NCI-H510A treated with DMSO at 0.1 percent for 48 hours (cell line): Measurements from ENCODE around the gene LAMC3.

Source experiments
- DNase-seq: peaks from one replicate; lab custom pipeline; 2025; lab: John Stamatoyannopoulos, UW

Gene LAMC3

GRCh38 chr9:131011274-131012022 lies 2.5 kb downstream of the LAMC3 start:
- DNase-seq, result no peak

GRCh38 chr9:131012023-131012334 lies 3.0 kb downstream of the LAMC3 start:
- no peak for DNase-seq

DNA sequence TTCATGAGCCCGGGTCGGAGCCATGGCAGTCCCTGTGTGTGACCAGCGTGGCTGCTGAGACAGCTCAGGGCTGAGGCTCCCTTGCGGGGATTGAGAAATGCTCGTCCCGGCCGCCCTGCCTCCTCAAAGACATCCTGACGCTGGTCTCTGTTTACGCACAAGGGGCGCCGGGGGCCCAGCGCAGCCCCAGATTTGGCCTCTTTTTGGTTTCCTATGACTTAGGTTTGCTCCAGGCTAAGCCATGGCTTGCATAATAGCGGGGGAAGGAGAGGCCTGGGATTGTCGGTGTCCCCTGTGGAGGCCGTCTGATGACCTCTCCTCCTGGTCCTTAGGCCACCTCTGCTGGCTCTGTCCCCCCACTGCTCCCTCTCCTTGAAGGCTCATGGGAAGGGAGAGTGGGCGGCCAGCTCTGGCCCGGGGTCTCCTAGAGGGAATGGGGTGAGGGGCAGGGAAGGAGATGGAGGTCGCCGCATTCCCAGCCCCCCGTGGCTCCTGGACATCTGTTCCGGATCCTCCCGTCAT lies 3.5 kb downstream of the LAMC3 start:
- no peak for DNase-seq

DNA sequence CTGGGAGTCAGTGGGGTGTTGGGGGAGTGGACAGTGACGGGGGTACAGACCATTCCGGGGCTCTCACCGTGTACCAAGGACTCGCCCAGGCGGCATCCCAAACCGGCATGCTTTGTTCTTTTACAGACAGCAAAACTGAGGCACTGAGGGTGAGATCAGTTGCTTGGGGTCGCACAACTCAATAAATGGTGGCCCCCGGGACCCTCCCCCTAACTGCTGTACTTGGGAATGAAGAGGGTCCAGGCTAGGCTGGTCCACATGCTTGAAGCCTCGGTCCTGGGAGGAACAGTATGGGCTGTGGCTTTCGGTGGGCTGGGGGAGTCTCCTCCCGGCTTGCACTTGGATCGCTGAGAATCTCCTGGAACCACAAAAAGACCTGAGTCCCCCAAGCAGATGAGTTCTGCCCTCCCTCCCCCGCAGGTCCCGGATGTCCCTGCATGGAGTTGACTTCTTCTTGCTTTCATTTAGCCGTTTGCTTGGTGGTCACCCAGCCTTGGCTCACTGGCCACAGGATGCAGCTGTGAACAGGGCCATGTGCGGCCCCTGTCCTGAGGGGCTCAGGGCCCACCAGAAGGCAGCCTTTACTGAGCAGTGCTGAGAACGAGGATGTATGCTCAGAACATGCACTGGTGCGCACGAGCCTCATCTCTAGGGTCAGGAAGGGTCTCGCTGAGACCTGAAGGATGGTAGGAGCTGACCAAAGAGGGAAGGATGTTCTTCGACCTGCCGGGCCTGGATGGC lies 4.2 kb downstream of the LAMC3 start:
- no peak for DNase-seq

GRCh38 chr9:131013771-131014676 lies 5.0 kb downstream of the LAMC3 start:
- no peak for DNase-seq

- no peak for DNase-seq
These were observed 6.1 kb downstream of the LAMC3 start for GRCh38 chr9:131015112-131015511.

GRCh38 chr9:131015876-131016397 lies 7.0 kb downstream of the LAMC3 start:
- DNase-seq, result no peak

- no peak for DNase-seq
These were observed 8.1 kb downstream of the LAMC3 start for GRCh38 chr9:131017067-131017466.

DNA sequence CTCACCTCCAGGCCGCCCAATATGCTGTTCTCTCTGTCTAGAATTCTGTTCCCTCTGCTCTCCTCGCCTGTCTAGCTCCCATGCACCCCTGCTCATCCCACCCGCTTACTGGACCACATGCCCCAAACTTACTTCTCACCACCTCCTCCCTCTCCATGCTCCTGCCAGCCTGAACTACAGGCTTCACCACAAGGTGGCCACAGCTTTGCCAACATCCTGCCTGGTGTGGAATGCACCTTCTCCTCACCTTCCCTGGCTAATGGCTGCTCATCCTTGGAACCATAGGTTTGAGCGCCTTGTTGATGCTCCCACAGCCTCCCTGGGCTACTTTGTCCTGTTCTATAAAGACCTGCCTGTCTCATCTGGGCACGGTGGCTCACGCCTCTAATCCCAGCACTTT lies 9.6 kb downstream of the LAMC3 start:
- DNase-seq, result no peak

- no peak for DNase-seq
These were observed 10.6 kb downstream of the LAMC3 start for GRCh38 chr9:131019388-131020239.

DNA sequence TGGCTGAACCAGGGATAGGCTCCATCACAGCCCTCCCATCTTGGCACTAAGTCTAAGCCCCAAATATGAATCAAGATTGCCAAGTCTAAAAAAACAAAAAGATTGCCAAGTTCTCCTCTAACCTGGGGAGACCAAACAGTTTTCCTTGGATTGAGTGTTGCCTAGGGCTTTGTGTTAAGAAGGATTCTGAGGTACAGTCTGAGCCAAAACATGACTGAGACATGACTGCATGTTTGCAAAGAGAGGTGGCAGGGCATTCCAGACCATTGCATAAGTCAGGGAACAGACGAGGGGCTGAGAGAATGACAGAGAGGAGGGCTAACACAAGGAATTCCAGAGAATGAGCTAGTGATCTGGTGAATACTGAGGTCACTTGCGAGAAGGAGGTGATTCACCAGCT lies 11.4 kb downstream of the LAMC3 start:
- no peak for DNase-seq

DNA sequence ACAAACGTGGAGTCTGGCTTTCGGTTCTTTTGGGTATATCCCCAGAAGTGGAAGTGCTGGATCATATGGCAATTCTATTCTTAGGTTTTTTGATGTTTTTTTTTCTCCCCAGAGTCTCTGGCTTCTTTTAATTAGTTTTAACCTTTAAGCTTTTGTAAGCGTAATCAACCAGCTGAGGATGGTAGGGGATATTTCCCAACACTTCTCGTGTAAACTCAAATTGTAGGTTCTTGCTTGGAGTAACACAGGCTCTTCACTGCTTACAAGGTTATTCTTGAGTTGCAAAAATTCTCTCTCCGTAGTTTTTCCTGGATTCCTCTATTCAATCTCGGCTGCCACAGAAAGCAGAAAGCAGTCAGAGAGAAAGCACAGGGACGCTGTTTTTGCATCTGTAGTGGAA lies 11.9 kb downstream of the LAMC3 start:
- DNase-seq, result no peak

DNA sequence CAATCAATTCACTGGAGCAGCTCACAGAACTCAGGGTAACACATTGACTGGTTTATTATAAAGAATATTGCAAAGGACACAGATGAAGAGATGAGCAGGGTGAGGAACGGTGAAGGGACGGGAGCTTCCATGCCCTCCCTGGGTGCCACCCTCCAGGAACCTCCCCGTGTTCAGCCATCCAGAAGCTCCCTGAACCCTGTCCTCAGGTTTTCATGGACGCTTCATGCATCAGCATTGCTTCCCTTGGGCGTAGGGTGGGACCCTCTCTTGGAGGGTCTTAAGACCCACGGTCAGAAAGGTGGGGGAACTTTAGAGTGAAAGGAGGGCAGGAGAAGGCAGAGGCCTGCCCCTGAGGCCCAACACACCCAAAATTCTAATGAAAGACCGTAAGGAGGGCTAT lies 12.8 kb downstream of the LAMC3 start:
- DNase-seq, result no peak

DNA sequence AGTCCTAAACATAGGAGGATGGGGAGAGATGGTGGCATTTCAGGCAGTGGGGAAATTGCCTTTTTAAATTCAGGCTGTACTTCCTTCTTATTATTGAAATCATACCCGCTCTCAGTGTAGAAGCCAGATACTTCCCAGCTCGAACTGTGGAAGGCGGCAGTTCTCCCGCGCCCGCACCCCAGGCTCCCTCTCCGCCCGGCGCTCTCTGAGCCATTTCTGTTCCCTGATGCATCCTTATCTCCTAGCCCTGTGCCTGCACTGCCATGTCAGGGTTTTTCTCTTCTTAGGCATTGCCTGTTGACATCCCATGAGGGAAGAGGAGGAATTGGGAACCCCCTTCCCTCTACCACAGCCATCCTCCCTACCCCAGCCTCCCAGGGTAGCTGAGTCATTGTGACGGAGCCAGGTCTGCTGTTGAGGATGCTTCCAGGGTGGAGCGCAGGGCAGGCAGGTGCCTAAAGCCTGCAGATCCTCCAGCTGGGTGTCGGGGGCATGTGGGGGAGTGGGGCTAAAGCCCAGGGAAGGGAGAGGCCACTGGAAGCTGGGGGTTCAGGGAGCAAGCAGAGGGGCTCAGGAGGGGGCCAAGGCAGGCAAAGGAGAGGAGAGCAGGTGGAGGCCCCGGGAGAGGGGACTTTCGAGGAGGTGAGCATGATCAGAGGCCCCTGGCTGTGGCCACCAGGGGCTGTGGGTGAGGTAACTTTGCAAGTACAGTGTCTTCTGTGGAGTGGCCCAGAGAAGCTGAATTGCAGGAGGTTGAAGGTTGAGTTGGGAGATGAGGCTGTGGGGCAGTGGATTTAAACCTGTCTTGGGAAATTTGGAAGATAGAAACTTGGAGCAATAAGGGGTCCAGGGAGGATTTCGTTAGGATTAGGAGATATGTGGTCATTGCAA lies 16.2 kb downstream of the LAMC3 start:
- DNase-seq, result no peak

- DNase-seq, result no peak
These were observed 17.2 kb downstream of the LAMC3 start for GRCh38 chr9:131025953-131026858.

- DNase-seq, result no peak
These were observed 18.3 kb downstream of the LAMC3 start for GRCh38 chr9:131027048-131027871.

DNA sequence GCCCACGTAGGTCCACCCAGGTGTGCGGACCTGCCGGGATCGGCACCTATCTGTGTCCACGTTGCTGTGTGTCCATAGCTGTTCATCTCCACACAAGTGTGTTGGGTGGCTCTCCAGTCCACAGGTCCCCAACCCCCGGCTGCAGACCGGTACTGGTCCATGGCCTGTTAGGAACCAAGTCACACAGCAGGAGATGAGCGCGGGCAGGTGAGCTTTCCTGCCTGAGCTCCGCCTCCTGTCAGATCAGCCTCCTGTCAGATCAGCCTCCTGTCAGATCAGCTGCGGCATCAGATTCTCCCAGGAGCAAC lies 18.9 kb downstream of the LAMC3 start:
- no peak for DNase-seq

GRCh38 chr9:131028221-131028884 lies 19.4 kb downstream of the LAMC3 start:
- DNase-seq, result no peak
